Stimulated activated CD8-positive, alpha-beta memory T cell treated with anti-CD3 and anti-CD28 coated beads, Interleukin-15, amount 100 ng/mL, for 4 hours (primary cell): ENCODE data around the gene TMEM117.

Experiments
- DNase-seq, 2 donors: peaks; one replicate each; pipeline ENCODE4 v3.0.0-alpha.2; 2020; ENCODE audit warnings: low read depth in 2 of 2

The TMEM117 gene

DNA sequence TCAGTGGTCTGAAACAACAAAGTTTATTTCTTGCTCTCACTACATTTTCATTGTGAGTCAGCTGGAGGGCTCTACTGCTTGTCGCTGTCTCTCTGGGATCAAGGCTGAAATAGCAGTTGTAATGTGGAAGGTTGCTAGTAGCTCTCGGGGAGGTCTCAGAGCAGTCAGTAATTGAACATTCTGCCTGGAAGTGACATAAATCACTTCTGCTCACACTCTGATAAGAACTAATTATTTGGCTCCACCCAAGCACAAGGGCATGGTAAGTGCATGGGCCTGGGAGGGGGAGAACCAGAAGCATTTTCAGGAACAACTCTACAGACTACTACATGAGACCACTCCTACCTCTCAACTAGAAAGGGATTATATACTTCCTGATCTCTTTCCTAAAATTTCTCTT lies 128.2 kb downstream of the TMEM117 start:
- no peak for DNase-seq

DNA sequence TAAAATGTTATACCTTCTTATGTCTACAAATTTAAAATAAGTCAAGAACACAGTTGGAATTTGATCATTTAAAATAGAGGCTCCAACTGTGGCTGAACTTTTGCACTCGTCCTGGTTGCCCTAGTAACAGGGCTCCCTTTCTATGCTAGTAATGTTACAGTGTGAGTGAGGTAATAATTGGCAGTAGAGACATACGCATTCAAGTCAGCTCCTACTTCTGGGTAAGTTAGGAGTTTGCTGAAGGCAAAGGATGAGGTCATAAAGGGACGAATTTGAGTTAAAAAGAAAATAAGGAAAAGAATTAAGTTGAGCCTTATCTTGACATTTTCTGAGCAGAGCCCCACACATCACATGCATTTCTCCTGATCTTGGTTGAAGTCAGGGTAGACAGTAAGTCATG lies 129.1 kb downstream of the TMEM117 start:
- no peak for DNase-seq

DNA sequence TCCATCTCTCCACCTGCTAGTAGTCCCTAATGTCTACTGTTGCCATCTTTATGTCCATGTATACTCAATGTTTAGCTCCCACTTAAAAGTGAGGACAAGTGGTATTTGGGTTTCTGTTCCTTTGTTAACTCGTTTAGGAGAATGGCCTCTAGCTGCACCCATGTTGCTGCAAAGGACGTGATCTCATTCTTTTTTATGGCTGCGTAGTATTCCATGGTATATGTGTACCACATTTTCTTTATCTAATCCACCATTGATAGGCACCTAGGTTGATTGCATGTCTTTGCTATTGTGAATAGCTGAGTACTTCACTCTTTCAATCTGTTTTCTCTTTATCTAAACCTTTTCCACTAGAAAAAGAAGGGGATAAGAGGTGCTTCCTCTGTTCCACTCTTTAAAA lies 130.0 kb downstream of the TMEM117 start:
- no peak for DNase-seq

DNA sequence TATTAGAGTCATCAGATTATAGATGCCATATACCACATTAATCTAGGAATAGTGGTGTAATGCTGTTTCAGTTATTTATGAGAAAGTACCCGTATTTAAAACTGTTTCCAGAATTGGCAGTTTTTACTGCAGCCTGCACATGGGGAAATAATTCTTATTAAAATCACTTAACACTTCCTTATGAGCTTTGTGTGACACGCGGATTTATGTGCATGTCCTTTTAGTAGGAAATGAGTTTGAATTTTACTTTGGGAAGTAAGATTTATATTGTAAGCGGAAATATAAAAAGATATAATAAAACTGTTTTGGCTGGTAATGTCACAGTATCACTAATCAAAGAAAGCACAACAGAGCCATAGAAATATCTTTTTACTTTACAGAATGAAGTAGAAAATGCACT lies 132.9 kb downstream of the TMEM117 start:
- no peak for DNase-seq

DNA sequence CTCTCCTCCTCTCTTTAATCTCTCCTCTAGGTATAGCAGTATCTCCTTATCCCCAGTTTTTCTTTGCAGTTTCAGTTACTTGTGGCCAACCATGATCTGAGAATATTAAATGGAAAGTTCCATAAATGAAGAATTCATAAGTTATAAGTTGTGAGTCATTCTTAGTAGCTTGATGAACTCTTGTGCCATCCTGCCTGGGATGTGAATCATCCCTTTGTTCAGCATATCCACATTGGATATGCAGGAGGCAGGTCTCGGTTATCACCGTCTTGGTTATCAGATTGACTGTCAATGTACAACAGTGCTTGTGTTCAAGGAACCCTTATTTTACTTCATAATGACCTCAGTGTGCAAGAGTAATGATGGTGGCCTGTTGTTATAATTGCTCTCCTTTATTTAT lies 134.0 kb downstream of the TMEM117 start:
- no peak for DNase-seq

DNA sequence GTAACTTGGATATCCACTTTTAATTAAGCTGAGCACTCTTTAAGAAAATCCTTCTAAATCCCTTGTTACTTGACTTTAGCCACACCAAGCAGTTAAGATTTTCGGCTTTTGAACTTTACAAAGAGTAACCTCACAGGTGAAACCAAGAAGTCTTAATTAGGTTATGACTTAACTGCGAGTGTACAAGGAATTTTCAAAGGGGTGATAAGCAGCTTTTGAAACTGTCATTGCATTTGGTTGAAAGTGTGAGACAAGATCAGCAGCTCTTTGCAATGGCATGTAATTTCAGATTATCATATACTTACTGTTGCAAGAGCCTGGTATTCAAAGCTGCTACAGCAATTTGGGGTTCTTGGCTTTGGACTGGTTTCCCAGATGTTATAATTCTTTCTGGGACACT lies 137.5 kb downstream of the TMEM117 start:
- no peak for DNase-seq

DNA sequence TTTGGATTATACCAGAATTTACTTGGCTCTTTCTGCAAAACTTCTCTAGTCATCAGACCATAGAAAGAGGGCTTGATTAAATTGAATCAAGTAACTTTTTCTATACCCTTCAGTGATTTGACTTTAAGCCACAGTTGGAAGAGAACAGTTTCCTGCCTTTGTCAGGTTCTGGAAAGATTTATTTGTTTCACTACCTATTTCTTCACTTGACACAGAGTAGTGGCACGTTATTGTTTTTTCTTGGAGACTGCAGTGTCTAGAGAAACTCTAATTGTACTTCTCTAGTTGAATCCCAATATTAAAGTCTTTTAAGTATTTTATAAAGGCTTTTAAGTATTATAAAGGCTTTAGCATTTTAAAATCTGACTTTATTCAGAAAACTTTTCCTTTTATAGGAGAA lies 138.1 kb downstream of the TMEM117 start:
- DNase-seq = no peak

DNA sequence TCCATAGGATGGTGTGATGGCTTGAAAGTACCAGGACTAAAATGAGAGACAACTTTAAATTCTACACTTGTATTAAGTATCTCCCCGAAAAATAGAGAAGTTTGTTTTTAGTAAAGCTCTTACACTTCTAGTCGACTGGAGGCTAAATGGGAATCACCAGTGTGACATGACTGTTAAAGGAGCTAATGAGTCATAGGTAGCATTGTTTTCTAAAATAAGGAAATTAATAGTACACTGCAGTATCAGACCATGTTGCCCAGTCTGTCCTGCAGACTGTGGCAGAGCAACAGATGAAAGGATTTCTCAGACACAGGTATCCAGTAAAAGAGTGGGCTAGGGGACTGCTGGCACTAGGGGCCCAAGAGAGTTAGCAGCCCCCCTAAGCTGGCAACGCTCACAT lies 140.1 kb downstream of the TMEM117 start:
- DNase-seq = no peak

DNA sequence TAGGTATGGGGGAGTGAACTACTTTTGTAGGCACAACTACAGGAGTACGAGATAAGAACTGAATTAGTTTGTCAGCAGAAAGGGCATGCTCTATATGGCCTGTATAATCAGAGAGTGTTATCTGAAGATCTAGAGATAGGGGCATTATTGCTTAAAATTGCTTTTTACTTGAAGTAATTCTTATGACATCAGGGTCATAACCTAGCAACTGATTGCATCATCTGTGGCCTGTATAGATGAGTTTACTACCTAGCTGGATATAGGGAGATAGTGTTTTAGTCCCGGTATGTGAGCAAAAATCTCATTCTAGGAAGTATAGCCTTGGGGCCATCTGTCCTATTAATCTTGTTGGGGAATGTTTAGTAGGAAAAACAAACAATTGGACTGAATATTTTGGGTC lies 142.7 kb downstream of the TMEM117 start:
- no peak for DNase-seq

DNA sequence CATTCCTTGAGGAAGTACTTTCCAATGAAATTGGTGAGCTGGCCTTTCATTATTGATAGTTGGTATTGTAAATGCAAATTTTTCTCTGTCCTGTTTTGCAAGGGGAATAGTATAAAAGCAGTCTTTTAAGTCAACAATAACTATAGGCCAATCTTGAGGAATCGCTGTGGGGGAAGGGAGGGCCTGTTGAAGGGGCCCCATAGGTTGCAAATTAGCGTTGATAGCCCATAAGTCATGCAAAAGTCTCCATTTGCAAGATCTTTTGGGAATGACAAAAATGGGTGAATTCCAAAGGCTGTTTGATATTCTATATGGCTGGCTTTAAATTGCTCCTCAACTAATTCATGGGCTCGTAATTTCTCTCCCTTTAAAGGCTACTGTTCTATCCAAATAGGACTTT lies 143.6 kb downstream of the TMEM117 start:
- no peak for DNase-seq

DNA sequence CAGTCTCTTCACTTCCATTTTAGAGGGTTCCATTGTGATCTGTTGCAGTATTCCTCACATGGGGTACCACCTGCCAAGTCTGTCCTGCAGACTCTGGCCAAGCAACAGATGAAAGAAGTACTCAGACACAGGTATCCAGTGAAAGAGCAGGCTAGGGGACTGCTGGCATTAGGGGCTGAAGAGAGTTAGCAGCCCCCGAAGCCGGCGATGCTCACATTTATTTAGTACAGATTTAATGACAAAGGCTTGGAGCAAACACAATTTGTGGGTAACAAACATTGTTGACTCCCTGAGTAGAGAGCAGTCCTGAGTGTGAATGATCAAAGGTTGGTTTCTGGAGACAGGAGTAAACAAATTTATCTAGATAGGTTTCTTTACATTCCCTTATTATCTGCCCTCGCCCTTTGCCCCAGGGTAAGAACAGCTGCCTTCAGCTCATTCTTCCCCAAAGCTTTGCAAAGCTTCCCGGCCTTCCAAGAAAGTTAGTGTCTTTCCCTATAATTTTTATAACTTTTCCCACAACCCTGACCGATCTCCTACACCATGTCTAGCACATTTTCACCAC lies 144.8 kb downstream of the TMEM117 start:
- DNase-seq = no peak

DNA sequence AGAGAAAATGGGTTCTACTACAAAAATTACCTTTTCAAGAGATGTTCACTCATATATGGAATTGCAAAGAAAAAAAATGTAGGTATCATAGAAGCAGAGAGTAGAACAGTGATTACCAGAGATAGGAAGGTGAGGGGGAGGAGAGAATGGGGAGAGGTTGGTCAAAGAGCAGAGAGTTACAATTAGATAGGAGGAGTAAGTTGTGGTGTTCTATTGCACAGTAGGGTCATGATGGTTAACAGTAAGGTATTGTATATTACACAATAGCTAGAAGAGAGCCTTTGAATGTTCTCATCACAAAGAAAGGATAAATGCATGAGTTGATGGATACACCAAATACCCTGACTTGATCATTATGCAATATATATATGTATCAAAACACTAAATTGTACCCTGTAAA lies 145.8 kb downstream of the TMEM117 start:
- no peak for DNase-seq

DNA sequence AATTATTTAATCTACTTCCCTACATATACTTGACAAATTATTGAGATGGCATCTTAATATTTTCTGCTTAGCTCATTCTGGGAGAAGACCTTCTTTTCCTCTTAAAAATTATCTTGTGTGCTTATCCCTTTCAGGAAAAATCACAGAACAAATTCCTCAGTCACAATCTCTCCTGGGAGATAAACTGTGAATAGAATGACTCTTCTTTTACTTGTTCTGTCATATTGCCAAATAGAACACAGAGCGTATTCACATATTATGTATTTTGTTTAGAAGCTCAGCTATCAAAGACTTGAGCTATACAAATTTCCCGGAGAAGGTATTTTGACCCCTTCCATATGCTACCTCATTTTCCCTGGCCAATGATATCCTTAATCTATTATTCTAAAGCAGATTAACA lies 146.7 kb downstream of the TMEM117 start:
- DNase-seq = no peak

DNA sequence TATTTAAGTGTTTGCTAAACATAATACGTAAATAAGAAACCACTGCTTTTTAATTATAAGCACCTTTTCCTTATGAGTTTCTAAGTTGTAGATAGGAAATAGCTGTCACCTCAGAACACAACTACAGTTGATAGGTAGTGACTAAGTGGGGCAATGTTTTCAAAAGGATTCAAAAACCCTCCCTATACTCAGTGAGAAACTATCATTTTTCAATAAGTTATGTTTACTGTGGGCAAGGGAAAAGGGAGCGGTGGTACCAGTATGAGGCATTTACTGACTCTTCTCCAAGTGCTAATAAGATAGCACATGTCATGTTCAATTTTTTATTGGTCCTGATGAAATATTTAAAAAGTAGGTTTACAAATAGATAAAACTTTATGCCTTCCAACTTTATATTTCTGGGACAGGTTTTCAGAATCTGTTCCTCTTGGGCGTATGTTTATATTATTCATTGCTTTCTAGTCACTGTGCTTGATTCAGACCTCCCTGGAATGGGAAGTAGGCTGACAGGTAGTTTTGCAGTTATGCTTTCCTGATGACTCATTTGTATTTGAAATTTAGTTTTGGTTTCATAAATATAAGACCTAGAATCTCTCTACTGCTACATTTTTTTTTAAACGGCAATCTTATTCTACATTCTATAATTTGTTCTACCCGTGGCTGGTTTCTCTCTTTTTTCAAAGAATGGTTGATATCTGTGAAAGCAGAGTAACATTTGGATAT lies 153.1 kb downstream of the TMEM117 start:
- DNase-seq = no peak

DNA sequence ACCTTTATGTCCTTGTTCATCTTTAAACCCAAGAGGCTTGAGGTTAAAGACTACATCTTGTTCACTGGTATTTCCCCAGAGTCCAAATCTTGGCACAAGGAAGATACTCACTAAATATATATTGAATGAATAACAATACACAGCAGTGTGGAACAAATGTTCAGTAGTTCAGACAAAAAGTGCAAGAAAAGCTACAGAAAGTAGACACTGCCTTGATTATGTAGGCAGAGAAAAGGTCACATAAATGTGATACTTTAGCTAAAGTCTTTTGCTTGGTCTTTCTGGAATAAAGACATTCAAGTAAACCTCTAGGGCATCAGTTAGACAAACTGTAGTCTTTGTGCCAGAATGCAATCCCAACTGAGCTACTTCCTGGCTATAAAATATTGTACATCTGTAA lies 157.0 kb downstream of the TMEM117 start:
- no peak for DNase-seq

DNA sequence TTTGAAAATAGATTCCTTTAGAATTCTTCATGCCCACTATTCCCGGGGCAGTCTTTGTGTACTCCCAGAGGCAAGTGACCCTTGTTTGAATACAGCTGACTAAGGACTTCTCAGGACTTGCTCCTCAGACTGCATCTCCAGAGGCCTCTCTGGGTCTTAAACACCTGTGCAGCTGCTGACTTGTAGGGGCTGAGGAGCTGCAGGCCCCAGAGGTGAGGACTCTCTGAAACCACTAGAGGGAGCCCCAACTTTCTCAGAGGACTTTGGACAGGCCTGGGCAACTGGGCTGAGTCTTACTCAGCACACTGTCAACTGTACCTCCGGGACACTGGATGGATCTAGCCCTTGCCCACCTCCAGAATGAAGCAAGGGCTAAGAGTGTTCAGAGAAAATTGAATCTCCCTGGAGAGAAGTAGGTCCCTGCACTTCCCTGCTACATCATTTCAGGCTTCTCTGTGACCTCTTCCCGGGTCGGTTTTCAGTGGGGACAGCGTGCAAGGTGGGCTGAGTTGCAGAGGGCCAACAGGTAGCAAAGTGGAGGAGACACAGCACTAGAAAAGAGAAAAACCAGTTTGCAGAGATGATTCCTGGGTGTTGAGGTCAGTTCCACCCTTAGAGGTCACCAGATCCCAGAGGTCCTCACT lies 164.6 kb downstream of the TMEM117 start:
- DNase-seq = no peak

DNA sequence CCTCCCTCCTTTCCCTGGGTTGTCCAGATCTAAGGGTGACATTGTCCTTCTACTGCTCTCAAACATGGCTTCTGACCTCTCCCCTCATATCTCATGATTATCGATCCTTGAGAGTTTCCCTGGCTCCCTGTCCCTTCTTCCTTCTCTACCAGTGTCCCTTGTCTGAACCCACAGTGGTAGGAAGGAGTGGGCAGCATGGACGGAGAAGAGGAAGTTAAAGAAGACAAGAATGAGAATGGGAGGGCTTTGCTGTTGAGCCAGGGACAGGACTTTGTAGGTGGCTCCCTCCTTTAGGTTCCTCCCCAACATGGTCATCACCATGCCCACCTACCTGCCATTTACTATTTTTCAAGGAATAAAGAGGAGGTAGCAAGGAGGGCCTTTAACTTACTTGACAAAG lies 166.7 kb downstream of the TMEM117 start:
- DNase-seq = no peak

DNA sequence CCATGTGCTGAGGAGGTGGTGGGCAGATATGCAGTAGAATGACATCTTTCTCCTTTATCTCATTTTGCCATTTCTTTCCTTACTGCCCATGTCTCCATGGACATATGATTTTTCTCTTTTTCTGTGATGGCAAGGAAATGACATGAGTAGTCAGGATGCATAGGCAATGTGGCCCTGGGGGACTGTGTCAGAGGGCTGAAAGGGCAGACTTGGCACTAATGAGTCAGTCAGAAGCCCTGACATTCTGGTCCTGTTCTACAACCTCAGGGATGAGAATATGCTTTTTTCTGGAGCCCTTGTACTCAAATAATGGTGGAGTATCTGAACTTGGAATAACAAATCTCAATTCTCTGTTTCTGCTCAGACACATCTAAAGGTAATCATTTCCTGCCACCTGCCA lies 167.8 kb downstream of the TMEM117 start:
- DNase-seq = no peak

DNA sequence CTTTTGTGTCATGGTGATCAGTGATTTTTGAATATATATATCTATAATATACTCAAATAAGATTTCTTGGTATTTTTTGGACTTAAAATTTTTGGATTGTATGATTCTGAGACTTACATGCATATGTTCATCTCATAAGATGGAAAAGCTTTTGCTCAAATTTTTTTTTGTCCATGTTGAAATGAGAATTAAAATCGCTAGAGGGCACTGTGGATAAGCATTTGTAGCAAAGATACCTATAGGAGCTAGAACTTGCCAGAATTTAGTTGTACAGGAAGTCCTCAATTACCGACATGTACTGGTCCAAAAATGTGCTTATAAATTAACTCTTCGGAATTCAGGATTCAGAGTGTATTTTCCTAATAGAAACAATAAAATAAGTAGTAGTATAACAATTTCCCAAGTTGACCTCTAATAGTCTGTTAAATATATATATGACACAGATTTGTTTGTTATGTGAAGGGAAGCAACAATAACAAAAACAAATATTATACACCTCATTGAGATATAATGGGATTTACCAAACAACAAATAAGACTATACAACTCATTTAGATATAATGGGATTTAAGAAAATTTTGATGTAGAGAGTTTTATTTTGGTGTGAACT lies 179.6 kb downstream of the TMEM117 start:
- no peak for DNase-seq

DNA sequence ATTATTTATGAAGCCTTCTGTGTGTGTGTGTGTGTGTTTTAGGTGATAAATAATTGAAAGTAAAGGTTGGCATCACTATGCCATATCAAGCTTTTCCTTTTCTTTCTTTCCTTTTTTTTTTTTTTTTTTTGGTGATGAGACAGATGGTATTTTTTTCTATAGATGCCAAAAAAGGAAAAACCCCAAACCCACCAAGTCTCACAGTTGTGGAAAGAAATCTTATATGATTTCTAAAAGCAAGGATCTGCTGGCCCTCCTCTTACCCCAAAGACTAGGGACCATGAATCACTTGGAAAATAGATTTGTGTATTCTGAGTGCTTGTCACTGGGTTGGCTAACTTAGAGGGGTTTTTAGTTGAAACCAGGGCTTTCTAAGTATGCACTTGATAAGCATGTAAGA lies 181.3 kb downstream of the TMEM117 start:
- DNase-seq = no peak

DNA sequence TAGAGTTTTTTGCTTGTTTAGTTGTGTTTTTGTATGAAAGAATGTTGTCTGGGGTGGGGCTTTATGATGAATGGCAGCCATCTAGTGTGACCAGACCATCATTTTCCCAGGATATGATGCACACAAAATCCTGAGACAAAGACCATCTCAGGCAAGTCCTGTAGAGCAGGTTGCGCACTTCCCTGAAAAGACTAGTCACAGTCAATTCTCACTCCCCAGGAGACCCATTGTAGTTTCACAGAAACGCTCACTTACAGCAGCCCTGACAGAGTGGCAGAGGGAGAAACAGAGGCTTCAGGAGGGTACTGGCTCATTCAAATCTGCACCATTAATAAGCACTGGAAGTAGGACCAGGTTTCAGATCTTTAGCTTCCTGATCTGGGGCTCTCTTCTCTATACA lies 183.2 kb downstream of the TMEM117 start:
- DNase-seq = no peak

DNA sequence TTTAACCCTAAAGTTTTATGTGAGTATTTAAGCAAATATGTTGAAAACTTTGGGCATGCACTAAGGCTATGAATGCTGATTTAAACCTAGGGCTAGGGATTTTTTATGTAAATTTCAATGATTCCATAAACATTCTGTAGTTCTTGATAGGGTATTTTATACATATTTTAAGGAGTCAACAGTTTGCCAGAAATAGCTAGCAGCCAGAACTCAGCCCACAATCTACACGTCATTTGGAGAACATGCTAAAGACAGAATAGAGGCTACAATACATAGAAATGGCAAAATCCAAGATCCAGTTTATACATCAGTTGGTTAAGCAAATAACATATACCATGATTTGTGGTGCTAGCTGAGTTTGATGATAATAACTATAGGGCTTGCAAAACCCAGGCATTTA lies 184.7 kb downstream of the TMEM117 start:
- DNase-seq = no peak

DNA sequence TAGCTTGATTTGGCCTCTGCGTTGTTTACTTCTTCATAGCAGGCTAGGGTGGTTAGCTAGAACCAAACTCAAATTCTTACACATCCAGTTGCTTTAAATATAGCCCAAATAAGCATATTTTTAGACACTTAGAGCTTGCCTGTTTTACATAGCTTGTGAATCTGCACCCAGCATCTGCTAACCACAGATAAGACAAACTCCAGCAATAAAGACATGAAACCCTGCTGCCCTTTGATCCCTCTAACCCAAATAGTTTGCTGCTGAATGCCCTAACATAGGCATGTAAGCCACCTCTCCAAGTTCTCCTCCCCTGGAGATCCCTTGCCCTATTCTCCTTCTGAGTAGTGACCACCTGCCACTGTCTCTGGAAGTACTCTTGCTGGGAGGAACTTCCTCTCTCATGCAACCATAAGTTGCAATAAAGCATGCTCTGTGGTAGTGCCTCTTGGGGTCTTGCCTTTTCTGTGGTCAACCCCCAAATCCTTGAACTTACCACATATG lies 185.6 kb downstream of the TMEM117 start:
- DNase-seq = no peak
